ENCODE measurements around the gene CD59.
"Not testable (repeated sequence)": the region's sequence is repeated elsewhere in the genome, so short reads cannot be mapped to it uniquely, and the experiment has no call there.

Gene CD59

GRCh38 chr11:33665350-33666106, 70.7 kb downstream of the CD59 start:
- DNase-seq (ENCODE audit: low spot score), result no peak

GRCh38 chr11:33664827-33665226, 71.4 kb downstream of the CD59 start:
- DNase-seq (ENCODE audit: low spot score), result no peak

- no peak for DNase-seq (ENCODE audit: low spot score)
Observed at GRCh38 chr11:33664166-33664565, 72.1 kb downstream of the CD59 start.

- no peak for DNase-seq (ENCODE audit: low spot score)
Observed at GRCh38 chr11:33663121-33663520, 73.1 kb downstream of the CD59 start.

- DNase-seq (ENCODE audit: low spot score), result not testable (repeated sequence)
Observed at GRCh38 chr11:33661526-33661925, 74.7 kb downstream of the CD59 start.

- no peak for DNase-seq (ENCODE audit: low spot score)
Observed at GRCh38 chr11:33660962-33661361, 75.3 kb downstream of the CD59 start.

GRCh38 chr11:33659370-33660139, 76.7 kb downstream of the CD59 start:
- DNase-seq (ENCODE audit: low spot score), result no peak

GRCh38 chr11:33658195-33658900, 77.9 kb downstream of the CD59 start:
- DNase-seq (ENCODE audit: low spot score), result no peak

- DNase-seq (ENCODE audit: low spot score), result no peak
Observed at GRCh38 chr11:33657757-33658156, 78.5 kb downstream of the CD59 start.

- DNase-seq (ENCODE audit: low spot score), result no peak
Observed at GRCh38 chr11:33656768-33657167, 79.5 kb downstream of the CD59 start.

- DNase-seq (ENCODE audit: low spot score), result no peak
Observed at GRCh38 chr11:33655842-33656600, 80.2 kb downstream of the CD59 start.

- DNase-seq (ENCODE audit: low spot score), result no peak
Observed at GRCh38 chr11:33654594-33654993, 81.6 kb downstream of the CD59 start.

Measured in hematopoietic multipotent progenitor cell treated with erythropoietin and hydrocortisone succinate and interleukin-3 and kit ligand, for 15 days (in vitro differentiated cells).